NB4 (cell line): Measurements from ENCODE around the gene ZNF236.

Experiments
- DNase-seq: peaks from one replicate; pipeline ENCODE4 v3.0.0; 2010; ENCODE audit warnings: low read depth
- H3K4me3 ChIP-seq: one replicate; pipeline ENCODE4 v1.5.1; 2011; ENCODE audit warnings: mild to moderate bottlenecking, low read depth, low read length, moderate library complexity
- CTCF ChIP-seq: IDR thresholded peaks from one replicate; pipeline ENCODE4 v1.5.1; 2012; ENCODE audit warnings: low read depth, low read length
- MAX ChIP-seq: IDR thresholded peaks from 2 replicates; pipeline ENCODE4 v1.6.1; 2011; ENCODE audit warnings: low read depth, low read length
- MYC ChIP-seq: IDR thresholded peaks from 2 replicates; pipeline ENCODE4 v1.6.1; 2011; ENCODE audit warnings: low read depth, low read length
- POLR2A ChIP-seq: IDR thresholded peaks from 2 replicates; pipeline ENCODE4 v1.6.1; 2011; ENCODE audit warnings: mild to moderate bottlenecking; ENCODE audit not compliant: insufficient read length; ENCODE audit errors: extremely low read depth

The ZNF236 gene

GRCh38 chr18:76977108-76977621, 154.8 kb downstream of the ZNF236 start:
- DNase-seq: no peak
- TF ChIP-seq CTCF (no peak), POLR2A (no peak)

GRCh38 chr18:76977684-76978232, 155.4 kb downstream of the ZNF236 start:
- H3K4me3 ChIP-seq: no peak overlapping the region
- no peak for DNase-seq
- no peak for TF ChIP-seq MAX
- no peak for TF ChIP-seq MYC
- TF ChIP-seq CTCF: no peak
- no peak for TF ChIP-seq POLR2A

More at GRCh38 chr18:76977108-76977621, 154.8 kb downstream of the ZNF236 start:
- H3K4me3 ChIP-seq: no peak overlapping the region

GRCh38 chr18:76978616-76979015, 156.3 kb downstream of the ZNF236 start:
- H3K4me3 ChIP-seq: no peak overlapping the region
- TF ChIP-seq CTCF (no peak), MYC (no peak), POLR2A (no peak), MAX (no peak)
- no peak for DNase-seq

GRCh38 chr18:76979111-76979751, 156.9 kb downstream of the ZNF236 start:
- H3K4me3 ChIP-seq: no peak overlapping the region
- TF ChIP-seq MAX (no peak), MYC (no peak), CTCF (no peak), POLR2A (no peak)
- DNase-seq: no peak

- TF ChIP-seq CTCF: no peak
- no peak for TF ChIP-seq POLR2A
- TF ChIP-seq MAX: no peak
- no peak for TF ChIP-seq MYC
- DNase-seq: no peak
- no peak overlapping the region for H3K4me3 ChIP-seq
Observed at GRCh38 chr18:76979906-76980305, 157.5 kb downstream of the ZNF236 start.
